OCI-LY7 (cell line): ENCODE data around the gene ENO2. TPM values are rescaled to one million over a fixed set of nuclear protein-coding genes. Genes with fewer than 3 reads are reported as not detected.

Experiments
- BruUV-seq: library from RNA; stranded (reverse); fragments of 400-500 nt; replicated peaks from 2 replicates; lab custom pipeline; 2021; lab: Mats Ljungman, UMichigan
- CTCF ChIA-PET: fragments of 300-600 bp; sonication (Branson Sonifier 250); formaldehyde crosslinking; loops from one replicate; lab custom pipeline; 2022; ENCODE audit warnings: antibody characterized with exemption; ENCODE audit not compliant: unreplicated experiment; lab: Charles Lee
- POLR2A ChIA-PET: fragments of 300-600 bp; sonication (Branson Sonifier 250); formaldehyde crosslinking; loops from one replicate; lab custom pipeline; 2022; ENCODE audit warnings: antibody characterized with exemption; lab: Charles Lee
- DNase-seq: peaks from one replicate; pipeline ENCODE4 v3.0.0-alpha.2; 2015; ENCODE audit warnings: low spot score
- H2AFZ ChIP-seq: fragments of 200-600 bp; sonication (generic), shearing (Covaris generic); 2 replicates; pipeline ENCODE4 v1.6.1; 2014; ENCODE audit warnings: mild to moderate bottlenecking, antibody characterized with exemption, low read length, moderate library complexity
- H3K27ac ChIP-seq: fragments of 200-600 bp; sonication (generic); 2 replicates; pipeline ENCODE4 v1.5.1; 2014; ENCODE audit warnings: mixed run types, low read depth, mild to moderate bottlenecking, moderate library complexity, low read length, inconsistent platforms; ENCODE audit not compliant: poor library complexity, severe bottlenecking
- H3K36me3 ChIP-seq: fragments of 200-600 bp; sonication (generic); 2 replicates; pipeline ENCODE4 v1.6.1; 2014; ENCODE audit warnings: mild to moderate bottlenecking, antibody characterized with exemption, low read length, moderate library complexity, mixed read lengths; ENCODE audit not compliant: insufficient read depth
- H3K4me1 ChIP-seq: fragments of 200-600 bp; sonication (generic); 2 replicates; pipeline ENCODE4 v1.5.1; 2014; ENCODE audit warnings: mild to moderate bottlenecking, low read length; ENCODE audit not compliant: insufficient read depth, poor library complexity, severe bottlenecking
- H3K4me2 ChIP-seq: fragments of 200-600 bp; sonication (generic); 2 replicates; pipeline ENCODE4 v1.6.1; 2014; ENCODE audit warnings: mild to moderate bottlenecking, low read length
- H3K4me3 ChIP-seq: fragments of 200-600 bp; sonication (generic); 2 replicates; pipeline ENCODE4 v1.5.1; 2014; ENCODE audit warnings: mild to moderate bottlenecking, low read depth, low read length; ENCODE audit not compliant: poor library complexity, severe bottlenecking
- H3K79me2 ChIP-seq: fragments of 200-600 bp; sonication (generic); 2 replicates; pipeline ENCODE4 v1.6.1; 2016; ENCODE audit warnings: low read depth, mild to moderate bottlenecking, low read length, moderate library complexity, mixed read lengths; ENCODE audit not compliant: insufficient read depth
- H3K9me2 ChIP-seq: fragments of 200-600 bp; sonication (generic); 2 replicates; pipeline ENCODE4 v1.6.1; 2016; ENCODE audit warnings: mild to moderate bottlenecking, low read length, mixed read lengths; ENCODE audit not compliant: insufficient read depth
- H3K9me3 ChIP-seq: fragments of 200-600 bp; sonication (generic); 2 replicates; pipeline ENCODE4 v1.6.1; 2014; ENCODE audit warnings: mild to moderate bottlenecking, mixed run types, low read length, mixed read lengths
- H4K20me1 ChIP-seq: fragments of 200-600 bp; sonication (generic); 2 replicates; pipeline ENCODE4 v1.6.1; 2014; ENCODE audit warnings: mild to moderate bottlenecking, antibody characterized with exemption, low read length, moderate library complexity, mixed read lengths; ENCODE audit not compliant: insufficient read depth
- EZH2phosphoT487 ChIP-seq: fragments of 200-600 bp; sonication (generic); IDR thresholded peaks from 2 replicates; pipeline ENCODE4 v1.6.1; 2018; ENCODE audit warnings: low read depth, borderline replicate concordance, mild to moderate bottlenecking, mixed run types, antibody characterized with exemption, low read length, moderate library complexity, mixed read lengths
- intact Hi-C: fragments of 100-400 bp; cut with micrococcal nuclease; formaldehyde crosslinking; loops from one replicate; pipeline ENCODE4 v1.10.0; 2022; ENCODE audit not compliant: unreplicated experiment
- total RNA-seq, 2 experiments: library from RNA; depleted of rRNA in 1 of 2; stranded (reverse); fragments of >200 nt in 1 of 2; shearing (Covaris generic) in 1 of 2; gene quantifications; 2 replicates each; pipeline ENCODE4 v1.2.3, GENCODE V29; 2014 to 2022
- TF ChIP-seq, protein P1 (sequence below): fragments of 200-600 bp; sonication (generic); conservative IDR thresholded peaks from 2 replicates; pipeline ENCODE4 v1.5.1; 2014; ENCODE audit warnings: mild to moderate bottlenecking, antibody characterized with exemption, low read length, moderate library complexity, mixed read lengths

ENO2 gene
- total RNA-seq, 2 experiments from 2014 or later, result 24.9 to 89.5 TPM

DNA sequence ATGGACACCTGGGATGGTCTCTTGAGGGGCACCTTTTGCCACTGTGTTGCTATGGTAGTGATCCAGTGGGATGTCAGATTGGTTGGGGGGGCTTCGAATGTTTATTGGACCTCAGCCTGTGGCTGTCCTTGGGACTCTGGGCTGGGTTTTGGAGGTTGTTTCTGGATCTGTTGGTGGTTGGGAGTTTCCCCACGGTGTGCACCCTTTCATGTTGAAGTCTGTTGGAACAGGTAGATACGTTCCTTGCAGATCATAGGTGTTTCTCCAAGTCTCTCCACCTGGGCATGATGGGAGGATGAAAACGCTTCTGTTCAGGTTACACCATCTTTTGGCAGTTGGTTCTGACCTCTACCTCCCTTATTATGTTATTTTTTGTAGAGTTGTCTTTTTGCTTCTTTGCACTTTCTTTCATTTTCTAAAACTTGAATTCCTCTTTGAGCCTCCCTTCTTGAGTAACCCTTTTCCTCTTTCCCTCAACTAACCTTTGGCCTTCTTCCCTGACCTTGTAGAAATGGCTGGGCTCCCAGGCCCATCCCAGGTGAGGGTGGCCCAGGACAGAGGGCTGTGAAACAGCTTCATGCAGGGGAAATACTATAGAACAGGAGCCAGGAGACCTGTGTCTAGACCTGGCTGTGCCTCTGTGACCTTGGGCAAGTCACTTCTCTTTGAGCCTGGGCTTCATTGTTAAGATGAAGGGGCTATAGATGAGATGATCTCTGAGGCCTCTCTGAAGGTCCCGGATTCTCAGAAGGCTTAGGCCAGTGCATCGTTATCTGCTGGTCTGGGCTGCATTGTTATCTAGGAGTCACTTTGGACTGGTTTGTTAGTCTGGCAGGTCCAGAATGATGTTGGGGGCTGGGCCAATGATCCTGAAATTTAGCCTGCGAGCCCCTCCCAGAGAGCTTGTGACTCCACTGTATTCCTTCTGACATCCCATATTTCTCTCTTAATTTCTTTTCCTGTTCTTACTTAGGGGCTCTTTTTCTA lies 15.4 kb downstream of the ENO2 start:
- peaks cover 7% of the 10 kb centered on the region; the same call in 1 of the 2 replicates for H3K36me3 ChIP-seq
- intact Hi-C loops, result no loop called here
- no peak overlapping the region for H3K4me3 ChIP-seq
- no peaks in the 10 kb centered on the region for H3K79me2 ChIP-seq
- H3K4me2 ChIP-seq, result no peak overlapping the region
- no peaks in the 10 kb centered on the region for H3K9me3 ChIP-seq
- peaks cover 11% of the 10 kb centered on the region for H3K4me1 ChIP-seq
- H2AFZ ChIP-seq, result no peak overlapping the region
- ChIA-PET POLR2A (no interaction called here), CTCF (no interaction called here)
- no peak for TF ChIP-seq EZH2phosphoT487
- TF ChIP-seq, protein P1, sequence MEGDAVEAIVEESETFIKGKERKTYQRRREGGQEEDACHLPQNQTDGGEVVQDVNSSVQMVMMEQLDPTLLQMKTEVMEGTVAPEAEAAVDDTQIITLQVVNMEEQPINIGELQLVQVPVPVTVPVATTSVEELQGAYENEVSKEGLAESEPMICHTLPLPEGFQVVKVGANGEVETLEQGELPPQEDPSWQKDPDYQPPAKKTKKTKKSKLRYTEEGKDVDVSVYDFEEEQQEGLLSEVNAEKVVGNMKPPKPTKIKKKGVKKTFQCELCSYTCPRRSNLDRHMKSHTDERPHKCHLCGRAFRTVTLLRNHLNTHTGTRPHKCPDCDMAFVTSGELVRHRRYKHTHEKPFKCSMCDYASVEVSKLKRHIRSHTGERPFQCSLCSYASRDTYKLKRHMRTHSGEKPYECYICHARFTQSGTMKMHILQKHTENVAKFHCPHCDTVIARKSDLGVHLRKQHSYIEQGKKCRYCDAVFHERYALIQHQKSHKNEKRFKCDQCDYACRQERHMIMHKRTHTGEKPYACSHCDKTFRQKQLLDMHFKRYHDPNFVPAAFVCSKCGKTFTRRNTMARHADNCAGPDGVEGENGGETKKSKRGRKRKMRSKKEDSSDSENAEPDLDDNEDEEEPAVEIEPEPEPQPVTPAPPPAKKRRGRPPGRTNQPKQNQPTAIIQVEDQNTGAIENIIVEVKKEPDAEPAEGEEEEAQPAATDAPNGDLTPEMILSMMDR, result no peak
- BruUV-seq, result no TSS peak
- no peak overlapping the region for H3K27ac ChIP-seq
- no peak for DNase-seq
- H4K20me1 ChIP-seq, result no peaks in the 10 kb centered on the region
- H3K9me2 ChIP-seq, result no peaks in the 10 kb centered on the region

DNA sequence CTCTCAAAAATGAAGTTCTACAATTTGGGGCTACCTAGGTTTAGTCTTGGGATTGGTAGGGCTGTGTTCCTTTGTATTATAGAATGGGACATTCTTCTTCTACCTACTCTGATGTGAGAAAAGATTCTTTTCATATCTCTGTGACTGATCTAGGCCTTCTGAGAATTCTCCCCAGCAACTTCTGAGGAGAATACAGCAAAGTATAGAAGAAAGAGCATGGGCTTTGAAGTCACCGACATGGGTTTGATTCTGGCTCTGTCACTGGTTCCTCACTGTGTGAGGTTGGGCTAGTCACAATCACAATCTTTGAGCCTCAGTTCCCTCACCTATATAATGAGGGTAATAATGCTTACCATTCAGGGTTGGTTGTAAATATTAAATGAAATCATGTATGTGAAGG lies 18.4 kb downstream of the ENO2 start:
- peaks cover 5% of the 10 kb centered on the region; the same call in 1 of the 2 replicates for H3K79me2 ChIP-seq
- intact Hi-C loops, result no loop called here

More for the DNA sequence above, 18.4 kb downstream of the ENO2 start:
- H3K4me2 ChIP-seq, result no peak overlapping the region
- no peaks in the 10 kb centered on the region for H3K9me3 ChIP-seq
- H3K4me3 ChIP-seq, result no peak overlapping the region
- peaks cover 7% of the 10 kb centered on the region; the same call in 1 of the 2 replicates for H3K36me3 ChIP-seq
- POLR2A ChIA-PET, result interaction anchor here (1.0 kb wide), 1 partner anchor 11 kb away, joined by 3 read pairs; the partner anchor contains the start of genes C12orf57 and RNU7-1
- H3K27ac ChIP-seq, result no peak overlapping the region
- TF ChIP-seq, protein P1, result no peak
- TF ChIP-seq EZH2phosphoT487, result no peak
- H3K4me1 ChIP-seq, result peaks cover 14% of the 10 kb centered on the region
- no peak for DNase-seq
- no peaks in the 10 kb centered on the region for H4K20me1 ChIP-seq
- H2AFZ ChIP-seq, result no peak overlapping the region
- CTCF ChIA-PET, result interaction anchor here (0.5 kb wide), 1 partner anchor 26 kb away, joined by 3 read pairs; no protein-coding TSS in a partner anchor
- no peaks in the 10 kb centered on the region for H3K9me2 ChIP-seq
- BruUV-seq, result no TSS peak
